Right ventricle myocardium inferior (tissue), 1 donor: ENCODE measurements around the gene SDS. TPM values are rescaled to one million over a fixed set of nuclear protein-coding genes. Genes with fewer than 3 reads are reported as not detected.

Experiments used
- ATAC-seq: fragments of 200-7000 bp; cut with Tn5 transposase; one replicate; pipeline ENCODE4 v1.9.1; 2020; ENCODE audit warnings: mild to moderate bottlenecking, moderate library complexity
- DNase-seq: peaks from one replicate; pipeline ENCODE4 v3.0.0; 2021; ENCODE audit errors: missing footprints
- intact Hi-C: fragments of 100-400 bp; cut with DNase I; formaldehyde crosslinking; loops from one replicate; pipeline ENCODE4 v1.11.0; 2022
- total RNA-seq: library from RNA; stranded (reverse); fragmentation: NEBNext Ultra II Directional; extraction: Animal tissue kit (Norgen Biotek cat#: 25700); gene quantifications from one replicate; pipeline ENCODE4 v1.2.1, GENCODE V29; 2021
- donor health status: DM: no; HTN: yes; CAD: no; lungs with severe emphysema.

Gene SDS
- total RNA-seq, 1 donor from 2014 or later: not detected

DNA sequence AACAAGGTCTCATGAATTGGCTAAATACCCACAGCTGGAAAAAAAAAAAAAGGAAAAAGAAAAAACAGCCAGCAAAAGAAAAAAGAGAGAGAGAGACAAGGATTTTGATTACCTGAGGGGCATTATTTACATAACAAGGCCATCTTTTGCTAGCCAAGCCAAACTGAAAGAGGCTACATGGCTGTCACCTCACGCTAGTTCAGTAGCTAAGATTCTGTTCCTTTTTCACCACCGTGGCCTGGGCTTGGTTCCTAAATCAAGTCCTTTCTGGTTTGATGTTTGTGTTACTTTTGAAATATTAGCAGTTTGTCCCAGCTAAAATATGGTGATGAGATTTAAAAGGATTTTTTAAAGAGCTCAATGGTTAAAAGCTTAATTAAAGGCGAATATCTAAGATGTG, 2.0 kb upstream of the SDS start:
- ATAC-seq (no peak), DNase-seq (no peak)
- intact Hi-C loops: no loop called here

- intact Hi-C loops: no loop called here
- no peak for ATAC-seq
- no peak for DNase-seq
These were observed 964 bp downstream of the SDS start for GRCh38 chr12:113402586-113403260.

DNA sequence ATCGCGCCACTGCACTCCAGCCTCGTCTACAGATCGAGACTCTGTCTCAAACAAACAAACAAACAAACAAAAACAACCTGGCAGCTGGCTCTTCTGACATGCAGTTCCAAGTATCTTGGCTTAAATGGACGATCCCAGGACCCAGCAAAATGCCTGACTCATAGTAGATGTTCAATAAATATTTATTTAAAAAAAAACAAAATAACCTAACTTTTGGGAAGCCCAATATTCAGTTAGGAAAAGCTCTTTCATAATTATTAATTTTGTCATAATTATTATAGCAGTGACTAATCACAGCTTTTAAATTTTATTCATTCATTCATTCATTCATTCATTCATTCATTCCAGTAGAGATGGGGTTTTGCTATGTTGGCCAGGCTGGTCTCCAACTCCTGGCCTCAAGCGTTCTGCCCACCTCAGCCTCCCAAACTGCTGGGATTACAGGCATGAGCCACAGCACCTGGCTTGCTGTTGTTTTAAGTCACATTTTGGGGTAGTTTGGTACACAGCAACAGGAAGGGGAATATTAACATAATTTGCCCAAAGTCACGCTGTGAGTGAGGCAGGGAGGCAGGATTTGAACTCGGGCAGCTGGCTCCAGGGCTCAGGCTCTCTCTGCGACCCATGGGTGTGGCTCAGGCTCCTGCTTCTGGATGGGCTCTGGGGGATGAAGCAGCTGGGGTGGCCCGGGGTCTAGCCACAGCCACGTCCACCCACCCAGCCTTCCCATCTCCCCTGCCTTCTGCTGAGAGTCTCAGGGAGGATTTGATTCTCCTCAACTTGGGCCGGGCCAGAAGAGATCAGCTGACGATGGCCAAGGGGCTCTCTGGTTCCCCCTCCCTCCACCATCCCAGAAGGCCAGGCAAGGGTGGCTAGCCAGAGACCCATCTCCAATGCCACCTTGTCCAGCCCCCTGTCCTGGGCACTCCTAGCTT, 2.4 kb downstream of the SDS start:
- DNase-seq (no peak), ATAC-seq (no peak)
- intact Hi-C loops: no loop called here

- DNase-seq (no peak), ATAC-seq (no peak)
- intact Hi-C loops: no loop called here
These were observed 3.3 kb downstream of the SDS start for GRCh38 chr12:113400362-113400761.

GRCh38 chr12:113399490-113399889, 4.2 kb downstream of the SDS start:
- intact Hi-C loops: no loop called here
- no peak for ATAC-seq

DNA sequence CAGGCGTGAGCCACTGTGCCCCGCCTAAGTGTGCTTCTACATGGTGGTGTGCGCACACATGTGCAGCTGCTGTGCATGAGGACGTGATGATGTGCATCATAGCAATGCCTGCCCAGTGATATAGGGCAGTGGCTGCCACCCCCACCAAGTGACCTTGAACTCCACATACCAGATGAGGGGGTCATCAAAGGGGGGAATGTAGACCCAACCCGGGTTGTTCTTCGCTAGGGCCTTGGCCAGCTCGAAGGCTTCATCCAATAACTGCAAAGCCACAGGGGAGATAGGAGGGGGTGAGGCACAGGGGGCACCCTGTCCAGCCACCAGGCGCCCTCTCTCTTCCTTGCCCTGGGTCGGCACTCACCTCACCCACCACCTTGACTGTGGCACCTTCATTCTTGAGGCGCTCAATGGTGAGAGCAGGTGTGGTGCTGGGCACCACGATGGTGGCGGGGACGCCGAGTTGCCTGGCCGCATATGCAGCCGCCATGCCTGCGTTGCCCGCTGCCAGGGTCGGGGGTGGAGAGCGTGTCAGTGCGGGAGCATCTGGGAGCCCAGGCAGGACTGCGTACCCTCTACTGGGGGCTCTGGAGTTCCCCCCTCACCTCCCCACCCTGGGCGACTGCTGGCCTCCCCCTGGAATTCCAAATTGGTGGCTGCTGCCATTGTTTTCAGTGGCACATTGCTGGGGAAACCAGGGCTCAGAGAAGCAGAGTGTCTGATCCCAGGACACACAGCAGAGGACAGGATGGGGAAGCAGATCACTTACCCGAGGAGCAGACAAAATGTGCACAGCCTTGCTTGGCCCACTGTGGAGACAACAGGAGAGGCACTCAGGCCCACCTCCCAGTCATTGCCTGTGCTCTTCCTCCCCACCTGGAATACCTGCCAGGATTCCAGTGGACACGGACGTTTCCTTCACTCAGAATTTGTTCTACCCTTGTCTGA, 5.1 kb downstream of the SDS start:
- intact Hi-C loops: no loop called here
- no peak for ATAC-seq
- DNase-seq: no peak

More at GRCh38 chr12:113399490-113399889, 4.2 kb downstream of the SDS start:
- DNase-seq: no peak

DNA sequence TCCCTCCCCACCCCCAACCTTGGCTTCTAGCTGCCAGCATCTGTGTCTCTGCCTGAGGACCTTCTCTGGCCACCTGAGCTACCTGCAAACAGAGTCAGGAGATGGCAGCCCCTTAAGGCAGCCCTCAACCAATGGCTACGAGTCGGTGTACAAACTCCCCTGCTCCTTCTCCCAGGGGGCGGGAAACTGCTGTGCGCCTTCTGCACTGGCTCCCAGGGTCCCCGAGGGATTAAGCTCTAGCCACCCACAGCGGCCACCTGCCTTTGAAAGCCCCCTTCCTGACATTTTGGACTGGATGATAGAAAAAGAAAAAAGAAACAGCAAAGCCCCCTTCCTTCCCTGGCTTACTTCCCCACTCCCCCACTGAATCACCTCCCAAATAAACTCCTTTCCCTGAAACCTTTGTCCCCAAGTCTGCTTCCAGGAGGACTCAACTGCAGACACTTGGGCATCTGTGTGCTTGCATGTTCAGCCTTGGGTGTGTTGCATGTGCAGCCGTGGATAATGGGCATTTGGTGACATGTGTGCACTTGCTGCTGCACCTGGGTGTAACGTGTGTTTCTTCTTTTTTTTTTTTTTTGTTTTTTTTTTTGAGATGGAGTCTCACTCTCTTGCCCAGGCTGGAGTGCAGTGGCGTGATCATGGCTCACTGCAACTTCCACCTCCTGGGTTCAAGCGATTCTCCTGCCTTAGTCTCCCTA, 6.0 kb downstream of the SDS start:
- DNase-seq: no peak
- no peak for ATAC-seq
- intact Hi-C loops: no loop called here

GRCh38 chr12:113396828-113397496, 6.7 kb downstream of the SDS start:
- intact Hi-C loops: no loop called here
- no peak for ATAC-seq

DNA sequence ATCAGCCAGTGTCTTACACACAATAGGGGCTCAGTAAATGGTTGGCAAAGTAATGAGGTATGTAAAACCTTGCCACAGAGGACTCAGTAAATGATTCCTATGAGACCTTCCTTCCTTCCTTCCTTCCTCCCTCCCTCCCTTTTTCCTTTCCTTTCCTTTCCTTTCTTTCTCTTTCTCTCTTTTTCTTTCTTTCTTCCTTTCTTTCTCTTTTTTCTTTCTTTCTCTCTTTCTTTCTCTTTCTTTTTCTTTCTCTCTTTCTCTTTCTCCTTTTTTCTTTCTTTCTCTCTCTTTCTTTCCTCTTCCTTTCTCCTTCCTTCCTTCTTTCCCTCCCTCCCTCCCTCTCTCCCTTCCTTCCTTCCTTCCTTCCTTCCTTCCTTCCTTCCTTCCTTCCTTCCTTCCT, 7.5 kb downstream of the SDS start:
- intact Hi-C loops: no loop called here
- ATAC-seq (no peak), DNase-seq (no peak)

More at GRCh38 chr12:113396828-113397496, 6.7 kb downstream of the SDS start:
- no peak for DNase-seq

DNA sequence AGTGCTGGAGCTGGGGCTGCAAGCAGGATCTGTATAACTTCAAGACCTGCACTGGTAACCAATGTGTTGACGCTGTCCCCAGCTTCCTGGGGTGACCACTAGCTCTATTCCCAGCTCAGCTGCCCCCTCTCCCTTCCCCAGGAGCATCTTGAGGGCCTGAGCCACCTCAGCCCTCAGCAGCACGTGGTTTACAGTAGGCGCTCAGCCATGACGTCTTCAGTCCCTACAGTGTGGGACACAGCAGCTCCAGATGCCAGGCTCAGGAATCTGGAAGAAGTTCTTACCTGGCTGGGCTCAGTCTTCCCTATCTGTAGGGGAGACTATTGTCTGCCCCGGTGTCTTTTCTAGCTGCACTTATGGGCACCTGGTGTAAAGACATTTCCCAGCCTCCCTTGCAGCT, 8.6 kb downstream of the SDS start:
- DNase-seq (no peak), ATAC-seq (no peak)
- intact Hi-C loops: no loop called here

GRCh38 chr12:113393749-113394148, 9.9 kb downstream of the SDS start:
- ATAC-seq (no peak), DNase-seq (no peak)
- intact Hi-C loops: no loop called here

- peak; percentile 20 for ATAC-seq
- intact Hi-C loops: no loop called here
- DNase-seq: no peak
These were observed 10.6 kb downstream of the SDS start for GRCh38 chr12:113392988-113393579.

- intact Hi-C loops: no loop called here
- DNase-seq: no peak
- ATAC-seq: peak; percentile 3
These were observed 11.2 kb downstream of the SDS start for GRCh38 chr12:113392520-113392919.

- intact Hi-C loops: no loop called here
- DNase-seq: no peak
- no peak for ATAC-seq
These were observed 11.9 kb downstream of the SDS start for GRCh38 chr12:113391650-113392337.

DNA sequence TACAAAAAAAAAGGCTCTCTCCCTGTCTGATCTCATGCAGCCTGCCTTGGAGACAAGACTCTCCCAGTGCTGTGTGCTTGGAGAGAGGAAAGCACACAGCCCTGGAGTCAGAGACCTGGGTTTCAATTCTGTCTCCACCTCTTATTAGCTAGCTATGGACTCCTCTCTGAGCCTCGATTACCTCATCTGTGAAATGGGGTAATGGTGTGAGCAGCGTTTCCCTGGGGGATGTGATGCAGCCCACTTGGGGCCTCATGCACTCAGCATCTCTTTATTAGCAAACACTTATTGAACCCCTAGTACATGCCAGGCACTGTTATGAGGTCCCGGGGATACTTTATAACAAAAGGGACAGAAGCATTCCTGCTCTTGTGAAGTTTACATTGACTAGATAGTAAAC, 12.5 kb downstream of the SDS start:
- intact Hi-C loops: no loop called here
- DNase-seq (no peak), ATAC-seq (no peak)

- intact Hi-C loops: no loop called here
- ATAC-seq (no peak), DNase-seq (no peak)
These were observed 13.3 kb downstream of the SDS start for GRCh38 chr12:113390064-113391043.
